ENCODE measurements around the gene PRDM1.
A peak's percentile ranks its signal among the peaks of the same experiment; 100 is the strongest.

Gene PRDM1

GRCh38 chr6:106085984-106086813, at the start of gene PRDM1:
Gene PRDM1 (plus strand): TSS chr6:106086336. CDS start chr6:106086554, 218 bp downstream.
- Histone ChIP-seq H3K9me3 (ENCODE audit: control insufficient read depth in 5 of 5, low read length in 5 of 5) (no peaks in the 10 kb centered on the region), H3K4me1 (ENCODE audit: control insufficient read depth in 5 of 5, insufficient read depth in 5 of 5, low read length in 5 of 5) (peaks cover 2 to 58% (median 32%) of the 10 kb centered on the region in 5 donors), H3K4me3 (ENCODE audit: low read depth in 1 of 5, low read length in 5 of 5) (peak within 1 kb of the TSS; percentile 58 to 67 (median 64)), H3K27ac (ENCODE audit: low read depth, low read length) (peak within 1 kb of the TSS; percentile 74), H3K9ac (ENCODE audit: low read length in 5 of 5) (peak within 1 kb of the TSS in 3 of 5 donors; percentile 66 to 72 (median 68)), H3K27me3 (ENCODE audit: control insufficient read depth in 5 of 5, insufficient read depth in 4 of 5, low read length in 5 of 5) (peaks cover 0 to 12% (median 8%) of the 10 kb centered on the region in 5 donors), H3K36me3 (ENCODE audit: control insufficient read depth in 5 of 5, insufficient read depth in 5 of 5, low read length in 5 of 5) (no peaks in the 10 kb centered on the region)

GRCh38 chr6:106037060-106037459, 49.1 kb upstream of the PRDM1 start:
- H3K4me3 ChIP-seq (ENCODE audit: low read depth in 1 of 5, low read length in 5 of 5), result no peak overlapping the region
- no peak overlapping the region for H3K27ac ChIP-seq (ENCODE audit: low read depth, low read length)
- H3K27me3 ChIP-seq (ENCODE audit: control insufficient read depth in 5 of 5, insufficient read depth in 4 of 5, low read length in 5 of 5), result no peaks in the 10 kb centered on the region
- no peaks in the 10 kb centered on the region for H3K4me1 ChIP-seq (ENCODE audit: control insufficient read depth in 5 of 5, insufficient read depth in 5 of 5, low read length in 5 of 5)
- no peaks in the 10 kb centered on the region for H3K36me3 ChIP-seq (ENCODE audit: control insufficient read depth in 5 of 5, insufficient read depth in 5 of 5, low read length in 5 of 5)
- H3K9ac ChIP-seq (ENCODE audit: low read length in 5 of 5), result no peak overlapping the region
- H3K9me3 ChIP-seq (ENCODE audit: control insufficient read depth in 5 of 5, low read length in 5 of 5), result peaks cover 0 to 5% (median 2%) of the 10 kb centered on the region in 5 donors

- H3K36me3 ChIP-seq (ENCODE audit: control insufficient read depth in 5 of 5, insufficient read depth in 5 of 5, low read length in 5 of 5), result no peaks in the 10 kb centered on the region
- no peak overlapping the region for H3K4me3 ChIP-seq (ENCODE audit: low read depth in 1 of 5, low read length in 5 of 5)
- H3K9me3 ChIP-seq (ENCODE audit: control insufficient read depth in 5 of 5, low read length in 5 of 5), result peaks cover 0 to 5% (median 2%) of the 10 kb centered on the region in 5 donors
- no peaks in the 10 kb centered on the region for H3K4me1 ChIP-seq (ENCODE audit: control insufficient read depth in 5 of 5, insufficient read depth in 5 of 5, low read length in 5 of 5)
- no peak overlapping the region for H3K9ac ChIP-seq (ENCODE audit: low read length in 5 of 5)
- no peaks in the 10 kb centered on the region for H3K27me3 ChIP-seq (ENCODE audit: control insufficient read depth in 5 of 5, insufficient read depth in 4 of 5, low read length in 5 of 5)
- H3K27ac ChIP-seq (ENCODE audit: low read depth, low read length), result no peak overlapping the region
These were observed 46.1 kb upstream of the PRDM1 start for GRCh38 chr6:106039897-106040592.

- Histone ChIP-seq H3K27me3 (ENCODE audit: control insufficient read depth in 5 of 5, insufficient read depth in 4 of 5, low read length in 5 of 5) (no peaks in the 10 kb centered on the region), H3K4me3 (ENCODE audit: low read depth in 1 of 5, low read length in 5 of 5) (no peak overlapping the region), H3K4me1 (ENCODE audit: control insufficient read depth in 5 of 5, insufficient read depth in 5 of 5, low read length in 5 of 5) (no peaks in the 10 kb centered on the region), H3K9ac (ENCODE audit: low read length in 5 of 5) (no peak overlapping the region), H3K27ac (ENCODE audit: low read depth, low read length) (no peak overlapping the region), H3K9me3 (ENCODE audit: control insufficient read depth in 5 of 5, low read length in 5 of 5) (no peaks in the 10 kb centered on the region), H3K36me3 (ENCODE audit: control insufficient read depth in 5 of 5, insufficient read depth in 5 of 5, low read length in 5 of 5) (no peaks in the 10 kb centered on the region)
These were observed 42.0 kb upstream of the PRDM1 start for GRCh38 chr6:106044151-106044550.

- no peak overlapping the region for H3K4me3 ChIP-seq (ENCODE audit: low read depth in 1 of 5, low read length in 5 of 5)
- peaks cover 0 to 5% (median 0%) of the 10 kb centered on the region in 5 donors for H3K27me3 ChIP-seq (ENCODE audit: control insufficient read depth in 5 of 5, insufficient read depth in 4 of 5, low read length in 5 of 5)
- H3K36me3 ChIP-seq (ENCODE audit: control insufficient read depth in 5 of 5, insufficient read depth in 5 of 5, low read length in 5 of 5), result no peaks in the 10 kb centered on the region
- H3K4me1 ChIP-seq (ENCODE audit: control insufficient read depth in 5 of 5, insufficient read depth in 5 of 5, low read length in 5 of 5), result no peaks in the 10 kb centered on the region
- H3K27ac ChIP-seq (ENCODE audit: low read depth, low read length), result no peak overlapping the region
- no peak overlapping the region for H3K9ac ChIP-seq (ENCODE audit: low read length in 5 of 5)
- no peaks in the 10 kb centered on the region for H3K9me3 ChIP-seq (ENCODE audit: control insufficient read depth in 5 of 5, low read length in 5 of 5)
These were observed 41.1 kb upstream of the PRDM1 start for GRCh38 chr6:106045077-106045476.

- Histone ChIP-seq H3K36me3 (ENCODE audit: control insufficient read depth in 5 of 5, insufficient read depth in 5 of 5, low read length in 5 of 5) (no peaks in the 10 kb centered on the region), H3K9ac (ENCODE audit: low read length in 5 of 5) (no peak overlapping the region), H3K27ac (ENCODE audit: low read depth, low read length) (no peak overlapping the region), H3K4me3 (ENCODE audit: low read depth in 1 of 5, low read length in 5 of 5) (no peak overlapping the region), H3K9me3 (ENCODE audit: control insufficient read depth in 5 of 5, low read length in 5 of 5) (no peaks in the 10 kb centered on the region), H3K4me1 (ENCODE audit: control insufficient read depth in 5 of 5, insufficient read depth in 5 of 5, low read length in 5 of 5) (no peaks in the 10 kb centered on the region), H3K27me3 (ENCODE audit: control insufficient read depth in 5 of 5, insufficient read depth in 4 of 5, low read length in 5 of 5) (peaks cover 0 to 5% (median 0%) of the 10 kb centered on the region in 5 donors)
These were observed 39.9 kb upstream of the PRDM1 start for GRCh38 chr6:106046116-106046853.

- Histone ChIP-seq H3K36me3 (ENCODE audit: control insufficient read depth in 5 of 5, insufficient read depth in 5 of 5, low read length in 5 of 5) (no peaks in the 10 kb centered on the region), H3K9me3 (ENCODE audit: control insufficient read depth in 5 of 5, low read length in 5 of 5) (no peaks in the 10 kb centered on the region), H3K27ac (ENCODE audit: low read depth, low read length) (no peak overlapping the region), H3K4me1 (ENCODE audit: control insufficient read depth in 5 of 5, insufficient read depth in 5 of 5, low read length in 5 of 5) (no peaks in the 10 kb centered on the region), H3K4me3 (ENCODE audit: low read depth in 1 of 5, low read length in 5 of 5) (no peak overlapping the region), H3K9ac (ENCODE audit: low read length in 5 of 5) (no peak overlapping the region), H3K27me3 (ENCODE audit: control insufficient read depth in 5 of 5, insufficient read depth in 4 of 5, low read length in 5 of 5) (peaks cover 0 to 5% (median 0%) of the 10 kb centered on the region in 5 donors)
These were observed 39.3 kb upstream of the PRDM1 start for GRCh38 chr6:106046854-106047200.

GRCh38 chr6:106048336-106048735, 37.8 kb upstream of the PRDM1 start:
- no peaks in the 10 kb centered on the region for H3K4me1 ChIP-seq (ENCODE audit: control insufficient read depth in 5 of 5, insufficient read depth in 5 of 5, low read length in 5 of 5)
- no peak overlapping the region for H3K9ac ChIP-seq (ENCODE audit: low read length in 5 of 5)
- peaks cover 0 to 5% (median 0%) of the 10 kb centered on the region in 5 donors for H3K27me3 ChIP-seq (ENCODE audit: control insufficient read depth in 5 of 5, insufficient read depth in 4 of 5, low read length in 5 of 5)
- no peak overlapping the region for H3K4me3 ChIP-seq (ENCODE audit: low read depth in 1 of 5, low read length in 5 of 5)
- H3K36me3 ChIP-seq (ENCODE audit: control insufficient read depth in 5 of 5, insufficient read depth in 5 of 5, low read length in 5 of 5), result no peaks in the 10 kb centered on the region
- no peak overlapping the region for H3K27ac ChIP-seq (ENCODE audit: low read depth, low read length)
- no peaks in the 10 kb centered on the region for H3K9me3 ChIP-seq (ENCODE audit: control insufficient read depth in 5 of 5, low read length in 5 of 5)

- H3K27me3 ChIP-seq (ENCODE audit: control insufficient read depth in 5 of 5, insufficient read depth in 4 of 5, low read length in 5 of 5), result peaks cover 0 to 5% (median 0%) of the 10 kb centered on the region in 5 donors
- no peaks in the 10 kb centered on the region for H3K9me3 ChIP-seq (ENCODE audit: control insufficient read depth in 5 of 5, low read length in 5 of 5)
- no peaks in the 10 kb centered on the region for H3K36me3 ChIP-seq (ENCODE audit: control insufficient read depth in 5 of 5, insufficient read depth in 5 of 5, low read length in 5 of 5)
- no peak overlapping the region for H3K9ac ChIP-seq (ENCODE audit: low read length in 5 of 5)
- no peaks in the 10 kb centered on the region for H3K4me1 ChIP-seq (ENCODE audit: control insufficient read depth in 5 of 5, insufficient read depth in 5 of 5, low read length in 5 of 5)
- H3K4me3 ChIP-seq (ENCODE audit: low read depth in 1 of 5, low read length in 5 of 5), result no peak overlapping the region
- no peak overlapping the region for H3K27ac ChIP-seq (ENCODE audit: low read depth, low read length)
These were observed 35.6 kb upstream of the PRDM1 start for GRCh38 chr6:106050538-106050937.

- Histone ChIP-seq H3K27ac (ENCODE audit: low read depth, low read length) (no peak overlapping the region), H3K9me3 (ENCODE audit: control insufficient read depth in 5 of 5, low read length in 5 of 5) (no peaks in the 10 kb centered on the region), H3K9ac (ENCODE audit: low read length in 5 of 5) (no peak overlapping the region), H3K4me1 (ENCODE audit: control insufficient read depth in 5 of 5, insufficient read depth in 5 of 5, low read length in 5 of 5) (no peaks in the 10 kb centered on the region), H3K4me3 (ENCODE audit: low read depth in 1 of 5, low read length in 5 of 5) (no peak overlapping the region), H3K27me3 (ENCODE audit: control insufficient read depth in 5 of 5, insufficient read depth in 4 of 5, low read length in 5 of 5) (peaks cover 0 to 5% (median 0%) of the 10 kb centered on the region in 5 donors), H3K36me3 (ENCODE audit: control insufficient read depth in 5 of 5, insufficient read depth in 5 of 5, low read length in 5 of 5) (no peaks in the 10 kb centered on the region)
These were observed 34.9 kb upstream of the PRDM1 start for GRCh38 chr6:106051226-106051625.

Measured in subcutaneous abdominal adipose tissue (tissue), 5 donors.